GM21619 (cell line): ENCODE results near the gene COL4A5.

Experiments
- ATAC-seq: cut with Tn5 transposase; IDR thresholded peaks from one replicate; pipeline ENCODE4 v1.9.1; 2021; ENCODE audit not compliant: unreplicated experiment

The COL4A5 gene

DNA sequence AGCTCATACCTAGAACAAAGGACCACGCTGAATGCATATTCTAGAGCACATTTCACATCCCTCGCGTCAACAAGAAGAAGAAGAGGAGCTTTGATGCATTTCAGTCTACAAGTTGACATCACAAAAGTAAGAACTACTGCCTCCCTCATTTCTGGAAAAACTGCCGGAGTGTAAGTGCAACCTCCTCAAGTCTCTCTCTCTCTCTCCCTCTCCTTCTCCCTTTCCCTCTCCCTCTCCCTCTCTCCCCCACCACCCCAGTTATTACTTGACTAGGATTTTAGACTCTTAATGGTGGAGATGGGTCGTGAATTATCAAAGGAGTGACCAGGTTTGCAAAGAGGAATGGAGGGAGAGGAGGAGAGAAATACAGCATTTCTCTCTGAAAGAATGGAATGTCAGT lies 298.1 kb downstream of the COL4A5 start:
- ATAC-seq, result no peak

GRCh38 chrX:108740299-108740774 lies 300.7 kb downstream of the COL4A5 start:
- no peak for ATAC-seq
